Hepatic stellate cell (primary cell): Measurements from ENCODE around the gene DAGLA.

Source experiments
- DNase-seq: peaks from one replicate; pipeline ENCODE4 v3.0.0; 2011; ENCODE audit warnings: low spot score

Gene DAGLA

GRCh38 chr11:61765550-61766253 lies 85.5 kb downstream of the DAGLA start:
- DNase-seq = no peak

DNA sequence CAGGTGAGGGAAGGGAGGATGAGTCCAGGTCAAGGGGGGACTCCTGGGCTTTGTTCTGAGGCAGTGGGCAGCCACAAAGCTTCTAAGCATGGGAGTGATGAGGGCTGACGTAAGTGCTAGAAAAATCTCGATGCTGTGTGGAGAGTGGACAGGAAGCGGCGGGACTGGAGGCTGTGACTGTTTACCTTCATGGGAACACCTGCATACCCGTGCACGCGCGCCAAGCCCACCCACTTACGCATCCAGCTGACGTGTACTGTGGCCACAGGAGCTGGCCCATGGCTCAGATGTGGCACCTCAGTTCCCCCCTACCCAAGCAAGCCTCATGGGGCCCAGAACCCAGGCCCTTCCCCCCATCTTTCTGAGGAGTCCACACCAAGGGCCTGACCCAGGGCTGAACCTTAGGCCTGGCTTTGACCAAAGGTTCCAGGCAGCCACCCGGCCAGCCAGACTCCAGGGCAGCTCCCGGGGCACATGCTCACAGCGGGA lies 86.2 kb downstream of the DAGLA start:
- DNase-seq = no peak

DNA sequence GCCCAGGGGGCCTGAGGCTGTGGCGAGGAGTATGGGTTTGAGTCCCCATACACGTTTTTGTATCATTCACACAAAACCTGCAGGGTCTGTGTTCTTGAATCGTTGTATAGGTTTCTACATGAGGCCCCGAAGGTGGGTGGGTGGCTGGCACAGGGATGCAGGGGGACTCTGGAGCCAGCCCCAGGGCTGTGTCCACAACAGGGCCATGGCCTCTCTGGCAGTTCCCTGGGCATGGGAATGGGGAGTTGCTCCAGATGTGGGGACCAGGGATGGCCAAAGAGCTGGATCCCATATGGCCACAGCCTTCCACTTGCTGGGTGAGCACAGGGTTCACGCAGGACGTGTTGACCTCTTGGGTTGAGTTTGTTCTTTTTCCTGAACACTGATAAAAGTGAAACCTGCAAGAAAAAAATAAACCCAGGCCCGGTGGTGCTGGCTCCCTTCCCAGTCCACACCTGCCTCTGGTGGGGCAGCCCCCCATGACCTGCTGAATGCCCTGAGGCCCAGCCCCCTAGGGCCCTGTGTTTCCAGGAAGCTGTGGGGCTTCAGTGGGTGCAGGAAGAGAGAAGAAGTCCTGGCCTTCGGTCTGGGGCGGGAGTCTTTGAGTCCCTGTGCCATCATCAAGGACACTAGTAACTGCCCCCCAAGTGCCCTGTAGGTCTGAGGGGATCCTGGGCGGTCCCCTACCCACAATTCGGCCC lies 88.3 kb downstream of the DAGLA start:
- no peak for DNase-seq

- DNase-seq = peak; percentile 74
Measured at GRCh38 chr11:61769169-61769920, 89.2 kb downstream of the DAGLA start.

DNA sequence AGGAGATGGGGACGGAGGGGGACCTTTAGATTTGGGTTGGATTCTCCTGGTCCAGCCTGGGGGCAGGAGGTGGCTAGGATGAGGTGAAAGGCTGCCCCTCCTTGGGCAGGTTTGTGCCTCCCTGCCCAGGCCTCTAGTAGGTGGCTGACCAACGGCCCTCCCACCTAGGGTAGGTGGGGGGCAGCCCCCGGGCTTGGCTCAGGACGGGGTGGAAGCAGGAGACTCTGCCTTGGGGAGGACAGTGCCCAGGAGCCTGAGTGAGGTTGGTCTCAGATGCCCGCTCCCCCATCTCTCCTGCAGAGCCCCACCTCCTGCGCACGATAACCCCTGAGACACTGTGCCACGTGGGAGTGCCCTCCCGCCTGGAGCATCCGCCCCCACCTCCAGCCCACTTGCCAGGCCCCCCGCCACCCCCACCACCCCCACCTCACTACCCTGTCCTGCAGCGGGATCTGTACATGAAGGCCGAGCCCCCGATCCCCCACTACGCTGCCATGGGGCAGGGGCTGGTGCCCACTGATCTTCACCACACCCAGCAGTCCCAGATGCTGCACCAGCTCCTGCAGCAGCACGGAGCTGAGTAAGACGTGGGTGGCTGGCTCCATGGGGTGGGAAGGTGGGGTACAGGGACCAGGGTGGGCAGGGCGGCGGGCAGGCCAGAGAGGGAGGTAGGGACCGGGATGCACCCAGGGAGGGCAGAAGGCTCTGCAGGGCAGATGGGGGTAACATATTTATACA lies 89.9 kb downstream of the DAGLA start:
- DNase-seq = no peak

- no peak for DNase-seq
Measured at GRCh38 chr11:61771195-61771894, 91.2 kb downstream of the DAGLA start.

DNA sequence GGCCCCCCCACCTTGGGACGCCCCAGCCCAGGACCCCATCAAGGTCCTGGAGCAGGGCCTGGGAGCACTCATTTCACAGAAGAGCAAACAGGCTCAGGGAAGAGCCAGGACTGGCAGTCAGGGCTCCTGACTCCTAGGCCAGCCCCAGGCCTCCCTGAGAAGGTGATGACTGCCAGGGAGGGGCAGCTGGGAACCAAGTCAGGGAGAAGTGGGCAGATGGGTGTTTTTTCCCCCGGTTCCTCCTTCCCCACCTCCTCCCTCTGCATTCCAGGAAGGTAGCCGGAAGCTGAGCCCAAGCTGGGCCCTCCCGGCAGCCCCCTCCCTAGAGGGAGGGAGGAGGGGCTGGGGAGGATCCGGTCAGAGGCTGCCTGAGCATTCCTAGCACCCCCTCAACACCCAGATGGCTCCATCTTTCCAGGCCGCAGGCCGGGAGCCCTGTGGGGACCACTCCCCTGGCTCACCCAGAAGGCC lies 91.8 kb downstream of the DAGLA start:
- DNase-seq = no peak

- DNase-seq = no peak
Measured at GRCh38 chr11:61773356-61773755, 93.2 kb downstream of the DAGLA start.

- no peak for DNase-seq
Measured at GRCh38 chr11:61773809-61774208, 93.6 kb downstream of the DAGLA start.

DNA sequence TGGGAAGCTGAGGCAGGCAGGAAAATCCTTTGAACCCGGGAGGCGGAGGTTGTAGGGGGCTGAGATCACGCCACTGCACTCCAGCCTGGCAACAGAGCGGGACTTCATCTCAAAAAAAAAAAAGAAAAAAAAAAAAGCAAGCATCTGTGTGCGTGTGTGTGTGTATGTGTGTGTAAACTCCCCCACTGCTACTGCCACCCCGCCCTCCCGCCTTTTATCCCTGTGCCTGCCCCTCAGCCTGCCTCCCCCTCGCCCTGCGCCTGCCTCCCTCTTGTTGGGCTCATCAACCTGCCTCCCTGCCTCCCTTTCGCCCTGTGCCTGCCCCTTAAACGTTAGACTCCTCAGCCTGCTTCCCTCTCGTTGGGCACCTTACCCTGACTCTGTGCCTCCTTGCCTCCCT lies 94.2 kb downstream of the DAGLA start:
- no peak for DNase-seq

- no peak for DNase-seq
Measured at GRCh38 chr11:61775106-61775505, 94.9 kb downstream of the DAGLA start.

- no peak for DNase-seq
Measured at GRCh38 chr11:61775606-61776554, 95.7 kb downstream of the DAGLA start.

GRCh38 chr11:61776561-61777075 lies 96.4 kb downstream of the DAGLA start:
- DNase-seq = peak; percentile 96

- DNase-seq = no peak
Measured at GRCh38 chr11:61777234-61778090, 97.3 kb downstream of the DAGLA start.

DNA sequence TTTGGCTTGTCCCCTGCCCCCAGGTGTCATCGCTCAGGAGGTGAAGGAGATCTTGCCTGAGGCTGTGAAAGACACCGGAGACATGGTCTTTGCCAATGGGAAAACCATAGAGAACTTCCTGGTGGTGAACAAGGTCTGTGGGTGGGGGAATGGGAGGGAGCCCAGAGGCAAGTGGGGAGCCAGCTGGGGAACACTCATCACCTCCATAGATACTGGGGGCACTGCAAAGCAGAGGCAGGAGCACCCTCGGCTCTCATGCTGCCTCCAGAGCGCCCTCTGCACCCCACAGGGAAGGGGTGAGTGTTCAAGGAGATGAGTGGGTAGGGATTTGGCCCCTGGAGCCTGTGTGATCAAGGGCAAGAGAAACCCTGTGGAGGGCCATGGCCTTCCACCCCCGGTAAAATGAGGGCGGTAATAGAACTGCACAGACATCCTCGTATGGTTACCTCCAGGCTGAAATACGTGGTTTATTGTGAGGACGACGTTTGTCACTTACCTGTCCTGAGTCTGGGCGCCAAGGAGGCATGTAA lies 98.2 kb downstream of the DAGLA start:
- no peak for DNase-seq

DNA sequence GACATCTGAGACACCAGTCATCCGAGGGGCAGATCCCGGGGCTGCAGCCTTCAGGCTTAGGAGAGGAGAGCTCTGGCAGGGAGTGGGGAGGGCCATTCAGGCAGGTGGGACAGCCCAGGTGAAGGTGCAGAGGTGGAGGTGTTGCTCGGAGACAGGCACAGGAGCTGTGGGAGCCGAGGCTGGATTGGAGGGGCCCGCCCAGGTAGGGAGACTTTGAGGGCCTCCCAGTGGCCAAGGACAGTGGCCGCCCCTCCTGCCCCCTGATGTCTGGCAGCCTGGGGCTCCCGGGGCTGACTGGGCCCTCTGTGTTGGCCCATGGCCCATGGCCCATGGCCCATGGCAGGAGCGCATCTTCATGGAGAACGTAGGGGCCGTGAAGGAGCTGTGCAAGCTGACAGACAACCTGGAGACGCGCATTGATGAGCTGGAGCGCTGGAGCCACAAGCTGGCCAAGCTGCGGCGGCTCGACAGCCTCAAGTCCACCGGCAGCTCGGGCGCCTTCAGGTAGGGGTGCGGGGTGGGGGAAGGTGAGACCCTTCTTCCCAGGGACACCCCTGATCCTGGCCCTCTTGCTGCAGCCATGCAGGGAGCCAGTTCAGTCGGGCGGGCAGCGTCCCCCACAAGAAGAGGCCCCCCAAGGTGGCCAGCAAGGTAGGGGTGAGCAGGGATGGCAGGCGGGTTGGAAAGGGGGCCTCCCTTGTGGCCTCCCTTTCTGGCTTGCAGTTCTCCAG lies 98.9 kb downstream of the DAGLA start:
- DNase-seq = no peak

- no peak for DNase-seq
Measured at GRCh38 chr11:61779666-61780525, 99.7 kb downstream of the DAGLA start.
